Astrocyte of the cerebellum (primary cell): ENCODE results near the gene HADHB.

Source experiments
- DNase-seq: peaks from one replicate; pipeline ENCODE4 v3.0.0-alpha.2; 2011; ENCODE audit warnings: low read depth
- H3K4me3 ChIP-seq: 2 replicates; pipeline ENCODE4 v1.5.1; 2011; ENCODE audit warnings: mild to moderate bottlenecking, low read depth, low read length, moderate library complexity
- in situ Hi-C: cut with HindIII; loops from 2 replicates; pipeline ENCODE4 v1.10.0; 2017; ENCODE audit warnings: low sequenced_read_pairs
- TF ChIP-seq, protein P1 (sequence below): IDR thresholded peaks from 2 replicates; pipeline ENCODE4 v1.5.1; 2012; ENCODE audit warnings: low read length, low read depth, moderate library complexity, mild to moderate bottlenecking; ENCODE audit errors: missing control alignments

Gene HADHB

DNA sequence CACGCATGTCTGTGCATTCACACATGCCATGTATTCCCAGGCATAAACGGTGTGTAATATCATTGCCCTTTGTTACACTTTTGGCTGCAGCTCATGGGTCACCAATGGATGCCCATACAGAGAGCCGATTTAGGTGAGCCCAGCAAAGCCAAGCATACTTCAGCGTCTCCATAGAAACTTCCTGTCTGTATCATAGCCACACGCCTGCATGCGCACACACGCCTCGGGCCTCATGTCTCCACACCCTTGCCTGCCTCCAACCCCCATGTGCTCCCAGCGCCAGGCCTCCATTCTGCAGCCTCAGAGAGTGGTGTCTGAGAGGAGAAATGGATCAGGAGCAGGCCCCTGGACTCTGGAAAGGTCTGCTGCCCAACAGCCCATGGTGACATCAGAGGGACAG, 67.7 kb downstream of the HADHB start:
- no peak for DNase-seq
- TF ChIP-seq, protein P1, sequence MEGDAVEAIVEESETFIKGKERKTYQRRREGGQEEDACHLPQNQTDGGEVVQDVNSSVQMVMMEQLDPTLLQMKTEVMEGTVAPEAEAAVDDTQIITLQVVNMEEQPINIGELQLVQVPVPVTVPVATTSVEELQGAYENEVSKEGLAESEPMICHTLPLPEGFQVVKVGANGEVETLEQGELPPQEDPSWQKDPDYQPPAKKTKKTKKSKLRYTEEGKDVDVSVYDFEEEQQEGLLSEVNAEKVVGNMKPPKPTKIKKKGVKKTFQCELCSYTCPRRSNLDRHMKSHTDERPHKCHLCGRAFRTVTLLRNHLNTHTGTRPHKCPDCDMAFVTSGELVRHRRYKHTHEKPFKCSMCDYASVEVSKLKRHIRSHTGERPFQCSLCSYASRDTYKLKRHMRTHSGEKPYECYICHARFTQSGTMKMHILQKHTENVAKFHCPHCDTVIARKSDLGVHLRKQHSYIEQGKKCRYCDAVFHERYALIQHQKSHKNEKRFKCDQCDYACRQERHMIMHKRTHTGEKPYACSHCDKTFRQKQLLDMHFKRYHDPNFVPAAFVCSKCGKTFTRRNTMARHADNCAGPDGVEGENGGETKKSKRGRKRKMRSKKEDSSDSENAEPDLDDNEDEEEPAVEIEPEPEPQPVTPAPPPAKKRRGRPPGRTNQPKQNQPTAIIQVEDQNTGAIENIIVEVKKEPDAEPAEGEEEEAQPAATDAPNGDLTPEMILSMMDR: no peak
- no peak overlapping the region for H3K4me3 ChIP-seq
- in situ Hi-C loops: no loop called here

DNA sequence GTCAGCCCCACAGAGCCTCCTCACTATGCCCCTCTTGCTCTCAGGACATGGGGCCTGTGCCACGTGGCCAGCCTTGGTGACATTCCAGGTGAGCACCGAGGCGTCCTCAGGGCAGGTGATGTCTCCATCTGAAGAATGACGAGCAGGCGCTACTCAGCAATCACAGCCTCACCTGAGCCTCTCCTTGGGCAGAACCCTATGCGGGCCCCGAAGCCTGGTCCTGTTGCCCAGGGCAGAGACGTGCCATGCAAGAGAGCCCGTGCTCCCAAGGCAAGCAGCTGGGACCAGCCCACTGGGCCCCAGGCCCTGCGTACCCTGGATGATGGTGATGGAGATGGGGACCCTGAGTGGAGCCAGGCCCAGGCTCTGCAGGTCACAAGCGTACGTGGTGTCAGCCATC, 68.7 kb downstream of the HADHB start:
- H3K4me3 ChIP-seq: no peak overlapping the region
- TF ChIP-seq, protein P1: no peak
- in situ Hi-C loops: no loop called here
- DNase-seq: no peak

DNA sequence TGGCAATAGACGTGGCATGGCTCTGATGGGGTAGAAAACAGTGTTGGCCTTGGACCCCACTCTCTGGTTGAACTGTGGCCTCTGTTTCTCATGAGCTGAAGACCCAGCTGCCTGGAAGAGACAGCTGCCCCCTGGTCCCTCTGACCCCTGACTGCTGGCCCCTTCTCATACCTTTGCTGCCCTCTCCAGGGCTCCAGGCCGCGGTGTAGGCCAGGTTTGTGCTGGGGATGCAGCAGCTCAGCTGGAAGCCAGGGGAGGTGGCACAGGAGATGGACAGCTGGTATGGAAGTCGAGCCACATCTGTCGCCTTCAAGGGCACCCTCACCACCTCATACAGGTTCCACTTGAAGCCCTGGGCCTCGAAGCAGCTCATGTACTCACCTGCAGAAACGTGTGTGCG, 69.5 kb downstream of the HADHB start:
- H3K4me3 ChIP-seq: no peak overlapping the region
- DNase-seq: no peak
- in situ Hi-C loops: no loop called here
- TF ChIP-seq, protein P1: no peak

DNA sequence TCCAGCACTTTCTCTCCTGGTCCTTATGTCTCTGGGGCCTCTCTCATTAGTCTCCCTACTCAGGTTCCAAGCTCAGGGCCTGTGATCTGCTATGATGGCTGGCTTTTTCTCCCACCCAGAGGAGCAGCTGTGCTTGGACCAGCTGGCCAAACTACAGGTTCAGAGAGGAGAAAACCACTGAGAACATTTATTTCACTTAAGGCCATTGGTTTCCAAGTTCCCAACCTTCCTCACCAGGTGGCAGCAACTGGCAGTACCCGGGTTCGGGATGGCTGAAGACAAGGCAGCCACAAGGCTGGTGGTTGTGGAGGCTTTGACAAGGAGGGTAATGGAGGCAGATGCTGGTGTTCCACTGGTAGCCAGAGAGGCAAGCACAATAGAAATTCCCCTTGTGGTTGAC, 71.3 kb downstream of the HADHB start:
- TF ChIP-seq, protein P1: no peak
- no peak overlapping the region for H3K4me3 ChIP-seq
- no peak for DNase-seq
- in situ Hi-C loops: no loop called here

DNA sequence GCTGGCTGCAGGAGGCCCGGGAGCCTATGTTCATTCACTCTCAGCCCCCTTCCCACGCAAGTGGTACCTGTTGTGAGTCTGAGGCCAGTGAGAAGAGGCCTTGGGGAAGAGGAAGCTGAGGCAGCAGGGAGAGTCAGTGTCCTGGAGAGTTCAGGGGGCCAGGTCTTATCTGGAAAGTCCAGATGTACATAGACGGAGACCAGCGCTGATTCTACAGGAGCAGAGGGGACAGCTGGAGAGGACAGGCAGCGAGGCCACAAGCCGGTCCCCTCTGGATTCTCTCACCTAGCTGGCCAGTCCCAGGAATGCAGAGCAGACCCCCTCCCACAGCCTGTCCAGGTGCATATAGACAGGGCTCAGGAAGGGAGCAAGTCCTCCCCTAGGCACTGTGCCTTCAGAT, 72.1 kb downstream of the HADHB start:
- TF ChIP-seq, protein P1: no peak
- DNase-seq: no peak
- in situ Hi-C loops: no loop called here
- H3K4me3 ChIP-seq: no peak overlapping the region

DNA sequence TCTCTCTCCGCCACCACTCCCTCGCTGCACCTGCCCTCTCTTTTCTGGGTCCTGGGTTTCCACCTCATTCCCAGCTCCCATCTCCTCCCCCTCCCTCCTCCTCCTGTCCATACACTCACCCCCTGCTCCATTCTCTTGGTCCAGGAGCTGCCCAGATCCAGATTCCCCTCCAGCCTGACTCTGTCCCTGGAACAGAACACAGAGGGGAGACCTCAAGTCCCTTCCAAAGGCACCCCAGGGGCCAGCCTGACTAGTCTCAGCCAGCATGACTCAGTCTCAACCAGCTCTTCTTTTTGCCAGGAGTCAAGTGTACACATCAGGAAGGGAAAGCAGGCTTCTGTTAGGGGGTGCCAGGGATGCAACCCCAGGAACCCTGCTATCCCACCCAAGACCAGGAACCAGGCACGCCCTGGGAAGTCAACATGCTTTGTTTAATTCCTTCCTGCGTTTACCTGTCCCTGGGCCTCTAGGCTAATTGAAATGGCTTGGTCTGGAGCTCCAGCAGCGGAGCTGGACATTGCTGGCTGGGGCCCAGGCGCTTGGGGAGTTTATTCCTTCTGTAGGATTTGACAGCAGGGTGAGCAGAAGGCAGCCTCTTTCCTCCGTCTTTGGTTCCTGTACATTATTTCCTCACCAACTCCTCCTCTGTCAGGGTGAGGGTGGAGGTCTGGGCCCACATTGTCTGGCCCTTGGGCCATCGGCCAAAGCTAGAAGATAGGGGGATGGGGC, 72.8 kb downstream of the HADHB start:
- H3K4me3 ChIP-seq: no peak overlapping the region
- in situ Hi-C loops: no loop called here
- TF ChIP-seq, protein P1: no peak
- no peak for DNase-seq
